ENCODE data around the gene SAFB2. TPM values are rescaled to one million over a fixed set of nuclear protein-coding genes. Genes with fewer than 3 reads are reported as not detected.

Gene SAFB2
- total RNA-seq, 1 donor from 2014 or later = 70.9 TPM

GRCh38 chr19:5625641-5626040, 3.1 kb upstream of the SAFB2 start:
- H3K27me3 Mint-ChIP-seq (ENCODE audit: unreplicated experiment) = peaks cover 12% of the 10 kb centered on the region
- peaks cover 6% of the 10 kb centered on the region for H3K36me3 Mint-ChIP-seq (ENCODE audit: unreplicated experiment)
- H3K27ac Mint-ChIP-seq (ENCODE audit: unreplicated experiment) = no peak overlapping the region
- peaks cover 7% of the 10 kb centered on the region for H3K9me3 Mint-ChIP-seq (ENCODE audit: unreplicated experiment)
- TF ChIP-seq, protein P1, sequence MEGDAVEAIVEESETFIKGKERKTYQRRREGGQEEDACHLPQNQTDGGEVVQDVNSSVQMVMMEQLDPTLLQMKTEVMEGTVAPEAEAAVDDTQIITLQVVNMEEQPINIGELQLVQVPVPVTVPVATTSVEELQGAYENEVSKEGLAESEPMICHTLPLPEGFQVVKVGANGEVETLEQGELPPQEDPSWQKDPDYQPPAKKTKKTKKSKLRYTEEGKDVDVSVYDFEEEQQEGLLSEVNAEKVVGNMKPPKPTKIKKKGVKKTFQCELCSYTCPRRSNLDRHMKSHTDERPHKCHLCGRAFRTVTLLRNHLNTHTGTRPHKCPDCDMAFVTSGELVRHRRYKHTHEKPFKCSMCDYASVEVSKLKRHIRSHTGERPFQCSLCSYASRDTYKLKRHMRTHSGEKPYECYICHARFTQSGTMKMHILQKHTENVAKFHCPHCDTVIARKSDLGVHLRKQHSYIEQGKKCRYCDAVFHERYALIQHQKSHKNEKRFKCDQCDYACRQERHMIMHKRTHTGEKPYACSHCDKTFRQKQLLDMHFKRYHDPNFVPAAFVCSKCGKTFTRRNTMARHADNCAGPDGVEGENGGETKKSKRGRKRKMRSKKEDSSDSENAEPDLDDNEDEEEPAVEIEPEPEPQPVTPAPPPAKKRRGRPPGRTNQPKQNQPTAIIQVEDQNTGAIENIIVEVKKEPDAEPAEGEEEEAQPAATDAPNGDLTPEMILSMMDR (IDR thresholded peaks at IDR 0.05; ENCODE audit: partially characterized antibody, unreplicated experiment) = no peak
- H3K4me1 Mint-ChIP-seq (ENCODE audit: low read depth, unreplicated experiment) = peaks cover 27% of the 10 kb centered on the region
- no peak for DNase-seq
- H3K4me3 Mint-ChIP-seq (ENCODE audit: unreplicated experiment) = peak overlapping the region; percentile 84

- Mint-ChIP-seq H3K4me1 (ENCODE audit: low read depth, unreplicated experiment) (peaks cover 31% of the 10 kb centered on the region), H3K4me3 (ENCODE audit: unreplicated experiment) (peak overlapping the region; percentile 84), H3K9me3 (ENCODE audit: unreplicated experiment) (peaks cover 7% of the 10 kb centered on the region), H3K36me3 (ENCODE audit: unreplicated experiment) (peaks cover 6% of the 10 kb centered on the region), H3K27me3 (ENCODE audit: unreplicated experiment) (peaks cover 12% of the 10 kb centered on the region), H3K27ac (ENCODE audit: unreplicated experiment) (peak overlapping the region; percentile 80)
- no peak for DNase-seq
- TF ChIP-seq, protein P1 (IDR thresholded peaks at IDR 0.05; ENCODE audit: partially characterized antibody, unreplicated experiment) = no peak
Observed at GRCh38 chr19:5624741-5625278, 2.2 kb upstream of the SAFB2 start.

- Mint-ChIP-seq H3K27ac (ENCODE audit: unreplicated experiment) (peak overlapping the region; percentile 80), H3K4me1 (ENCODE audit: low read depth, unreplicated experiment) (peaks cover 31% of the 10 kb centered on the region), H3K9me3 (ENCODE audit: unreplicated experiment) (peaks cover 7% of the 10 kb centered on the region), H3K36me3 (ENCODE audit: unreplicated experiment) (peaks cover 6% of the 10 kb centered on the region), H3K27me3 (ENCODE audit: unreplicated experiment) (peaks cover 12% of the 10 kb centered on the region), H3K4me3 (ENCODE audit: unreplicated experiment) (peak overlapping the region; percentile 84)
- TF ChIP-seq, protein P1 (IDR thresholded peaks at IDR 0.05; ENCODE audit: partially characterized antibody, unreplicated experiment) = no peak
- DNase-seq = peak; percentile 31
Observed at GRCh38 chr19:5624018-5624663, 1.6 kb upstream of the SAFB2 start.

DNA sequence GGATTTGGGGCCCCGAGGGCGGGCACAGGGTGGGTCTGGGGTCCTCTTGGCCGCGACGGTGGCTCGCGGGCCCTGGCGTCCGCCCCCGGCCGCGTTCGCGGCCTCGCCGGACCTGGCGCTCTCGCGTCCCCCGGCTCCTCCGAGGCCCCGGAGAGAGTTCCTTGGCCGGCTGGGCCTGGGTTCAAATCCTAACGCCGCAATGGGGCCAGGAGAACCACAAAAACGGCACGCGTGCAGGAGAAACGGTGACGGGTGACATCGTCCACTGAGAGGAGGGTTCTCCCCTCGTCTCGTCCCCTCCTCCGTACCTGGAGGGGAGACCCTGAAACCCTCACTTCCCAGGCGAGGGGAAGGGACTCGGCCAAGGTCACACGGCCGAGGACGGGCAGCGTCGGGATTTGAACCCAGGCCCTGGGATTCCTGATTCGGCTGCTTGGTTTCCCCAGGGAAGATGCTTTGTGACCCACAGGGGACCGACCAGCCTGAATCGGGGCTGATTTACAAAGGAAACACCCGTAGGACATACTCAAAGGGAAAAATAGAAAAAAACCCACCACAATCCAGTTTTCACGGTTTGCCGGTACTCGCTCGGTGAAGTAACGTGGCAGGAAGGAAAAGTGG, 931 bp upstream of the SAFB2 start:
- TF ChIP-seq, protein P1 (IDR thresholded peaks at IDR 0.05; ENCODE audit: partially characterized antibody, unreplicated experiment) = no peak
- peak overlapping the region; percentile 97 for H3K4me3 Mint-ChIP-seq (ENCODE audit: unreplicated experiment)
- DNase-seq = peak; percentile 32
- peaks cover 31% of the 10 kb centered on the region for H3K4me1 Mint-ChIP-seq (ENCODE audit: low read depth, unreplicated experiment)
- peaks cover 6% of the 10 kb centered on the region for H3K36me3 Mint-ChIP-seq (ENCODE audit: unreplicated experiment)
- H3K9me3 Mint-ChIP-seq (ENCODE audit: unreplicated experiment) = peaks cover 7% of the 10 kb centered on the region
- peaks cover 12% of the 10 kb centered on the region for H3K27me3 Mint-ChIP-seq (ENCODE audit: unreplicated experiment)
- H3K27ac Mint-ChIP-seq (ENCODE audit: unreplicated experiment) = peak overlapping the region; percentile 94

All from glutamatergic neuron (in vitro differentiated cells).